ENCODE results near the gene COTL1. TPM values are rescaled to one million over a fixed set of nuclear protein-coding genes. Genes with fewer than 3 reads are reported as not detected.

The COTL1 gene
- total and polyA plus RNA-seq, 4 donors: 62.4 to 223 (median 142) TPM

- Histone ChIP-seq H3K27me3 (ENCODE audit: control insufficient read depth in 3 of 3, insufficient read depth in 3 of 3, low read length in 2 of 3) (no peaks in the 10 kb centered on the region), H3K27ac (ENCODE audit: low read depth in 1 of 2, low read length in 1 of 2) (no peak overlapping the region), H3K4me3 (no peak overlapping the region), H3K36me3 (ENCODE audit: control insufficient read depth in 4 of 4, insufficient read depth in 4 of 4, low read length in 4 of 4) (no peaks in the 10 kb centered on the region), H3K4me1 (ENCODE audit: control insufficient read depth in 5 of 5, insufficient read depth in 5 of 5, low read length in 5 of 5) (peaks cover 0 to 7% (median 0%) of the 10 kb centered on the region in 5 donors), H3K9me3 (ENCODE audit: control insufficient read depth in 4 of 4, insufficient read depth in 3 of 4, low read length in 3 of 4) (no peaks in the 10 kb centered on the region), H3K9ac (ENCODE audit: insufficient read depth in 1 of 2, low read length in 2 of 2) (no peak overlapping the region)
- no peak for TF ChIP-seq CTCF (IDR thresholded peaks at IDR 0.05; ENCODE audit: control extremely low read depth, extremely low read depth)
- DNase-seq (no peak), ATAC-seq (ENCODE audit: insufficient read depth, low FRiP score) (no peak)
- WGBS, 2 donors: 67 to 74% methylated on average over 4 of the region's 4 CpGs
These were observed 67.8 kb downstream of the COTL1 start for GRCh38 chr16:84550096-84550495.

GRCh38 chr16:84548971-84549844 is 68.7 kb downstream of the COTL1 start:
- peak; percentile 34 for ATAC-seq (ENCODE audit: insufficient read depth, low FRiP score)
- no peak overlapping the region for H3K9ac ChIP-seq (ENCODE audit: insufficient read depth in 1 of 2, low read length in 2 of 2)
- 54 to 64% methylated on average over 24 to 25 of the region's 25 CpGs for WGBS, 2 donors
- peak overlapping the region in 1 of 2 donors; percentile 82 for H3K27ac ChIP-seq (ENCODE audit: low read depth in 1 of 2, low read length in 1 of 2)
- H3K4me3 ChIP-seq: no peak overlapping the region
- peak in 2 of 3 donors; percentile 30 to 63 for DNase-seq
- no peaks in the 10 kb centered on the region for H3K27me3 ChIP-seq (ENCODE audit: control insufficient read depth in 3 of 3, insufficient read depth in 3 of 3, low read length in 2 of 3)
- no peaks in the 10 kb centered on the region for H3K9me3 ChIP-seq (ENCODE audit: control insufficient read depth in 4 of 4, insufficient read depth in 3 of 4, low read length in 3 of 4)
- no peak for TF ChIP-seq CTCF (IDR thresholded peaks at IDR 0.05; ENCODE audit: control extremely low read depth, extremely low read depth)
- H3K36me3 ChIP-seq (ENCODE audit: control insufficient read depth in 4 of 4, insufficient read depth in 4 of 4, low read length in 4 of 4): no peaks in the 10 kb centered on the region
- H3K4me1 ChIP-seq (ENCODE audit: control insufficient read depth in 5 of 5, insufficient read depth in 5 of 5, low read length in 5 of 5): peaks cover 0 to 6% (median 0%) of the 10 kb centered on the region in 5 donors

GRCh38 chr16:84548508-84548907 is 69.4 kb downstream of the COTL1 start:
- Histone ChIP-seq H3K27me3 (ENCODE audit: control insufficient read depth in 3 of 3, insufficient read depth in 3 of 3, low read length in 2 of 3) (no peaks in the 10 kb centered on the region), H3K4me3 (no peak overlapping the region), H3K9ac (ENCODE audit: insufficient read depth in 1 of 2, low read length in 2 of 2) (no peak overlapping the region), H3K27ac (ENCODE audit: low read depth in 1 of 2, low read length in 1 of 2) (peak overlapping the region in 1 of 2 donors; percentile 42), H3K4me1 (ENCODE audit: control insufficient read depth in 5 of 5, insufficient read depth in 5 of 5, low read length in 5 of 5) (peaks cover 0 to 4% (median 0%) of the 10 kb centered on the region in 5 donors), H3K36me3 (ENCODE audit: control insufficient read depth in 4 of 4, insufficient read depth in 4 of 4, low read length in 4 of 4) (no peaks in the 10 kb centered on the region), H3K9me3 (ENCODE audit: control insufficient read depth in 4 of 4, insufficient read depth in 3 of 4, low read length in 3 of 4) (no peaks in the 10 kb centered on the region)
- 85 to 98% methylated on average over 7 to 8 of the region's 8 CpGs for WGBS, 2 donors
- no peak for DNase-seq
- no peak for ATAC-seq (ENCODE audit: insufficient read depth, low FRiP score)
- no peak for TF ChIP-seq CTCF (IDR thresholded peaks at IDR 0.05; ENCODE audit: control extremely low read depth, extremely low read depth)
